ENCODE data around the gene SMAD7.

Gene SMAD7

DNA sequence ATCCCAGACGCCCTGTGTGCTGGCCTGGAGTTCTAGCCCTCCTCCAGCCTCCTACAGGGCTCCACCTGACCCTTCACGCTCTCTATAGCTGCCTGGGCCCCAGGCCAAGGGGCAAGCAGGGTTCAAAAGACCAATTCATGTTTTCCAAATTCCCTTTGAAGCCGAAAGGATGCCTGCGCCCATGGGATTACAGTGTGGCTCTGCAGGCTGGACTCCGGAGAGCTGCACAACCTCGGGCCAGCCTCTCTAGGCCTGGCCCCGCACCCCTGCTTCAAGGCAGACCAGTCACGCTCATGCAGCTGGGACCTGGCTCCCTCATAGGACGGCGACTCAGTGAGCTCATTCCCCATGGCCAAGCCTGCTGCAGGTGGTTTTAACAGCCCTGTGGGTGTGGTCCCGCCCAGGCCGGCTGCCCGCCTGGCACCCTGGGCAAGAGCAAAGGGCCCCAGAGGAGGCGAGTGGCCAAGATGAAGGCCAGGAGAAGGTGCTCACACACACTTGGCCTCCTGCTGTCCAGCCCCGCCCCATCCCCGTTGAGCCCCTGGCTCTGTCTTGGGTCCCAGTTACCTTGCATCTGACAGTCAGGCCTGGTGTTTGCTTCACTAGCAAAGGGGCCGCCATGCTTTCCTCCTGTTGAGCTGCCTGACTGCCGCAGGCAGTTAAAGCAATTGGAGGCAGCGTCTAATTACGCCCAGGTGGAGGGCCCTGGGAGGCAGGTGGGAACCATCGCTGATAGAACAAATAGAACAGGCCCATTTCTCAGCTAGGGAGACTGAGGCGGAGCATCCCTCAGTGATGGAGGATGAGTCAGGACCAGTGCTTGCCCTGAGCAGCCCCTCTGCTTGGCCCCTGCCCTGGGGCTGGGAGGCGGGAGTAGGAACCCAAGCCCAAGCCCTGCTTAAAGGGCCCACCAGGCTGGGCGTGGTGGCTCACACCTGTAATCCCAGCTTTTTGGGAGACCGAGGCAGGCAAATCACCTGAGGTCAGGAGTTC, 56.9 kb downstream of the SMAD7 start:
- DNase-seq (ENCODE audit: low spot score), result no peak

GRCh38 chr18:48893061-48893607, 57.6 kb downstream of the SMAD7 start:
- no peak for DNase-seq (ENCODE audit: low spot score)

DNA sequence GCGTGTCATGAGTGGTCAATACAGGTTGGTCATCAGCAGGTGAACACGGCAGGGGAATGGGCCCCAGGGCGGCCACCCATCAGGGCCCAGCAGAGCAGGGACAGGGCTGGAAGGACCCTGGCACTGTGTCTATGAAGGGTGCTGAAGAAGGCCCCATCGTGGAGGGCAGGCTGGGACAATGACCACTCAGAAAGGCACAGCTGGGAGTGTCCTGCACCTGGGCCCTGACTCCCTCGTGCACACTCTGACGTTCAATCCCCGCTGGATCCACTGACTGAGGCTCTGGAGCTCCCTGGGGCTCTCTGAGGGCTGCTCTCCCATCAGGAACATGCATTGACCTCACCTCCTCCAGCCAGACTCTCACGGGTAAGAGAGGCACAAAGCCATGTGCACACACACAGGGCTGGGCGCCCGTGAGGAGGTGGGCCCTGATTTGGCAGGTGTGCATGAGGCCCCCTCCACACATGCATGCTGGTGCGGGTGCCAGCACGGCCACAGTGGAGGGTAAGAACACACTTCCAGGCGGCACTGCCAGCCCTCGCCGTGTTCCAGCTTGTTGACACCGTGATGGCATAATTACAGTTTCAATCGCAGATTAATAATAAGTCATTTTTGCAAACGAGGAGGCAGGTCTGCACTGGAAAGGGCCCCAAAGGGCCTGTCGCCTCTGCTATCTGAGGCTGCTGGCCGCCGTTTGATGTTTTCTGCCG, 58.5 kb downstream of the SMAD7 start:
- no peak for DNase-seq (ENCODE audit: low spot score)

- no peak for DNase-seq (ENCODE audit: low spot score)
Measured at GRCh38 chr18:48891721-48892120, 59.0 kb downstream of the SMAD7 start.

GRCh38 chr18:48889981-48890762, 60.6 kb downstream of the SMAD7 start:
- DNase-seq (ENCODE audit: low spot score), result no peak

DNA sequence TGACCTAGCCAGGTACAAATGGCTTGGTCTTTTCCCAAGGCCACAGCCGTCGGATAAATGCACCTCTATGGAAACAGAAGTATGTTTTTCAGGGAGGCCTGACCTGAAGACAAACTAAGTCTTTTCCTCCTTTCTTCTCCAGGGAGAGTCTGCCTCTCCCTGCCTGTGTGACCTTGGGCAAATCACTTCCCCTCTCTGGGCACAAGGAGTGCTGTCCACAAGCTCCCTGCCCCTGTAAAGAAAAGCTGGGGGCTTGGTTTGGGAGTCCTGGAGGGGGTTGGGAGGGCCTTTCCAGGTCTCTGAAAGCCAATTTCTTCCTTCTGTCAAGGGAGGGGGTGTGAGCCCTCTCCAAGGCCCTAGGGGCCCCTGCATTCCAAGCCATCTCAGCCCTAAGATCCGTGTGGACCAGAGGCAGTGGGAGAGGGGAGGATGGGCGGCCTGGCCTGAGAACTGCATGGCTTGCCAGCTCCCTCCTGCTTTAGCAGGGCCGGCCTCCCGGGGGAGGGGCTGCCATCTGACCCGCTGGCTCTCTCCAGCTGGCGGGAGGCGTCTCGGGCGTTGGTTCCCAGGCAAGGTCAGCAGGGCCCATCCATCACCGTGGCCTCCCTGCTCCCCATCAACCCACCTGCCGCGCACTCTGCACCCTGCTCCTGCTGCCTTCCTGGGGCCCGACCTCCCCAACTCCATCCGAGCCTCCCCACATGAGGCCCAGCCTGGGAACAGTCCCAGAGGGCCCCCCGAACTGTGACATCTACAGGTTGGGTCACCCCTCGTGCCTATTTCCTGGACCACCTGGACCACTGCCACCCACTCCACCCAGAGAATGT, 61.4 kb downstream of the SMAD7 start:
- DNase-seq (ENCODE audit: low spot score), result no peak

- no peak for DNase-seq (ENCODE audit: low spot score)
Measured at GRCh38 chr18:48888773-48889080, 62.0 kb downstream of the SMAD7 start.

- DNase-seq (ENCODE audit: low spot score), result no peak
Measured at GRCh38 chr18:48887905-48888772, 62.6 kb downstream of the SMAD7 start.

GRCh38 chr18:48887294-48887904, 63.4 kb downstream of the SMAD7 start:
- DNase-seq (ENCODE audit: low spot score), result no peak

DNA sequence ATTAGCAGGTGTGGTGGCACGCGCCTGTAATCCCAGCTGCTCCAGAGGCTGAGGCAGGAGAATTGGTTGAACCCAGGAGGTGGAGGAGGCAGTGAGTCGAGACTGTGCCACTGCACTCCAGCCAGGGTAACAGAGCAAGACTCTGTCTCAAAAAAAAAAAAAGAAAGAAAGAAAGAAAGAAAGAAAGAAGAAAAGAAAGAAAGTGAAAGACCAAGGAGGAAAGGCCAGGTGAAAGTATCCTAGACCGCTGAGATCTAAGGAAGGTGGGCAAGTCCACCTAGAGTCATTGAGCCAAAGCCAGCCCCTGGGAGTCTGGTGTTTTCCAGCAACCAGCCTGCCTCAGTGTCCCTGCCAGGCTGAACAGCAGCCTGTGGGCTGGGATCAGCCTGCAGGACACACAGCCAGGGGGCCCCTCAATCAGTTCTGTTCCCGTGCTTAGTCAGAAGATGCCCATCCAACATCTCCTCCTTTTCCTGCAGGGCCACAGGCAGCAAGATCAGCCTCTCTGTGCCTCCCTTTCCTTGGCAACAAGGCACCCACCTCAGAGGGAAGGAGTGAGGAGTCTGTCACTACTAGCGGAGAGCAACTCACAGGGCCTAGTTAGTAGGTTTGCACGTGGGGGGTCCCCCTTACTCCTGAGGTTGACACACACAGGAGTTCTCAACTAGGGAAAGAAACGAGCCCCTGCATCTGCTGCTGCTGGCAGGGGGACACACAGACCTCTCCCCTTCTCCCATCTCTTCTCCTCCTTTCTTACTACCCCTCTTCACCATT, 64.1 kb downstream of the SMAD7 start:
- DNase-seq (ENCODE audit: low spot score), result no peak

DNA sequence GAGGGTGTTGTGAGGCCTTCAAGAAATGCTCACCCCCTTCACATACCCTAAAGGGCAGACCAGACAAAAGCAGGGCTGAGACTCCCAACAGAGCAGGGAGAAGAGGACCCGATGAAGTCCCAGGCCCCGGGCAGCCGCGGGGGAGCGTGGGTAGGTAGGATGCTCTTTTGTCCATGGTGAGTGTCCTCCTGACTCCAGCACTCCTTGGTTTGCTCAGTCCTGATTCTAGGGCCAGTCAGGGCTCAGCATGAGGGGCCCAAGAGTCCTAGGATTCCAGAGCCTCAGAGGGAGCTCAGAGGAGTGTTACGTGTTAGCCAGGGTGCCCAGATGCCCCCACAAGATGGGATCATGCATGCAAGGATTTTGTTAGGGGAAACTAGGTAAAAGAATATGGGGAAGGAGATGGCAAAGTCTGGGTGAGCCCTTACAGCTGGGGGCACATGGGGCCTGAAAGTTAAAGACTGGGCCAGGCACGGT, 64.8 kb downstream of the SMAD7 start:
- DNase-seq (ENCODE audit: low spot score), result no peak

DNA sequence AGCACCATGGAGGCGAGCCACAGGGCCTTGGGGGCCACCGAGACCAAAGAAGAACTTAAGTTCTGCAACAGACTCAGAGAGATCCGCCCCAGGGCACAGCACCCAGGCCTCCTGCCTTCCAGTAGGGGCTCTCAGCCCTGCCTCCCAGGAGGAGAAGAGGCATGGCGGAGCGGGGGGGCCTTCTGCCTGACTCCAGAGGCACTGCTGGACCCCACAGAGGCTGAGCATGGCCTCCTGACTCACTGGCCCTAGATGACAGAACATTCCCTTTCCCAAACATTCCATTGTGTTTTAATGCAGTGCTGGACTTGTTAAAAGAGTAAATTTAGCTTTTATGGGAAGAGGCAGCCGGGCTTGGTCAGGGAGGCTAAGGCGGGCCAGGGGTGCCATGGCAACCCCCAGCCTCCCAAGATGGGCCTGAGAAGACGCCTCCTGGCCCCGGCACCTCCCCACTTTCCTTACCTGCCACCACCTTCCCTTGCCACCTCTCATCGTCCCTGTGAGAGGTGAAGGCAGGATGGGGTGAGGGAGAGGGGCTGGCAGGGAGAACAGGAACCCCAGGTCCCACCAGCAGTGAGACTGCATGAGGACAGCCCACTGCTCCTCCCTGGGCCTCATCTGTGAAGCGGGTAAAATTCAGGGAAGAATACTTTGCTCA, 65.4 kb downstream of the SMAD7 start:
- DNase-seq (ENCODE audit: low spot score), result no peak

DNA sequence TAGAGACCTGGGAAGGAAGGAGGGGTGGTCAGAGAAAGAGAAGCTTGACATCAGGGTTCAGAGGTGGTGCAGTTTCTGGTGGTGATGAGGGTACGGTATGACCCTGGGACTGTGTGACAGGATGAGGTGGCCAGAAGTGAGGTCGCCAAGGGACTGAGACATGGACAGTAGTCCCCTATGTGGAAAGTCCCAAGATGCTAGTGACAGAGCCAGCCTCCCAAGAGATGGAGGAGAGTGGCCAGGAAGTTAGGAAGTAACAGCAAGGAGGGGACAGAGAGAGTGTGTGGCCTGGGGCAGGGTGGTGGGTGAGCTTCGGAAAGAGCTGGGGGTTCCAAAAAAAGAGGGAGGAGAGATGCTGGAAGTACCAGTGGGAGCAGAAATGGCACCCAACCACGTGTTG, 66.0 kb downstream of the SMAD7 start:
- no peak for DNase-seq (ENCODE audit: low spot score)

GRCh38 chr18:48884306-48884705, 66.5 kb downstream of the SMAD7 start:
- no peak for DNase-seq (ENCODE audit: low spot score)

DNA sequence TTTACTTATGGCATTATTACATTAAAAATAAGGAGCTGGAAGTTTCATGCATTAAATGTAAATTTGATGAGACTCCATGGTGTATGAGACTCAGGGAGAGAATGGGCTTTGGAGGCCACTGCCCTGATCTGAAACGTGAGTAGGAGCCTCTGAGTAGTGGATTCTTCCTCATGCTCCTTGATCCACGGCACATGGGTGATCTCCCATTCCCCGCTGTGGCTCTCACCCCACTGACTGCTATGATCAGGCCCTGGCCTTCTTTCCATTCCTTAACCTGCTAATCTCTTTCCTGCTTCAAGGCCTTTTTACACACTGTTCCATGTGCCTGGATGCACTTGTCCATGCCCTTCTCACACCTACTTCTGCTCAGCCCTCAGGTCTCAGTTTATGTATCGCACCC, 68.4 kb downstream of the SMAD7 start:
- DNase-seq (ENCODE audit: low spot score), result no peak

- no peak for DNase-seq (ENCODE audit: low spot score)
Measured at GRCh38 chr18:48880931-48881330, 69.8 kb downstream of the SMAD7 start.

- no peak for DNase-seq (ENCODE audit: low spot score)
Measured at GRCh38 chr18:48879008-48879431, 71.7 kb downstream of the SMAD7 start.

DNA sequence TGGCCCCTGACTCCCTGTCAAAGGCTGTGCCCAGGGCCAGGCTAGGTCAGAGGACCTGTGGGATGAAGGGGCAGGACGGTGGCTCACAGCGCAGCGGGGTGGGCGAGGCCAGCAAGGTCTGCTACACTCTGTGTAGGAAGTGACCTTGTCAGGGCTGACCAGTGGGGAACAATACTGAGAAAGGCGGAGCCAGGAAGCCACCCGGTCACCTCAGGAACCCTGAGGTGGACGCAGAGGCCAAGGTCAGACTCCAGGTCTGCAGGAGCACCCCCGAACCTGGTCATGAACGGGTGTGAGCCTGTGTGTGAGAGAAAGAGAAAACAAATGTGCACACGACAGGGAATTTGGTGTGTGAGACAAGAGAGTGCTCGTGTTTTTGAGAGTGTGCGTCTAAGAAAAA, 72.3 kb downstream of the SMAD7 start:
- no peak for DNase-seq (ENCODE audit: low spot score)

Measured in COLO829 (cell line).